Activated CD8-positive, alpha-beta T cell treated with anti-CD3 and anti-CD28 coated beads, Interleukin-2, amount 10 ng/mL, durations not matched to agents 7 days and 5 days (primary cell): ENCODE results near the gene ZNF787. TPM values are rescaled to one million over a fixed set of nuclear protein-coding genes. Genes with fewer than 3 reads are reported as not detected.
"Not testable (repeated sequence)": the region's sequence is repeated elsewhere in the genome, so short reads cannot be mapped to it uniquely, and the experiment has no call there.

Experiments used
- ATAC-seq: fragments of 150-1000 bp; cut with Tn5 transposase; one replicate; pipeline ENCODE4 v1.10.0; 2021; ENCODE audit warnings: moderate library complexity
- CTCF ChIA-PET: fragments of 350-600 bp; sonication (Branson Sonifier 250); formaldehyde crosslinking; loops from one replicate; lab custom pipeline; 2021; ENCODE audit warnings: antibody characterized with exemption; lab: Charles Lee
- POLR2A ChIA-PET: fragments of 350-600 bp; sonication (Branson Sonifier 250); formaldehyde crosslinking; loops from one replicate; lab custom pipeline; 2021; ENCODE audit warnings: antibody characterized with exemption; lab: Charles Lee
- DNase-seq: peaks from one replicate; pipeline ENCODE4 v3.0.0-alpha.2; 2020
- H3K27ac Mint-ChIP-seq: one replicate; pipeline ENCODE4 v1.8.0; 2021; ENCODE audit warnings: mild to moderate bottlenecking, mixed read lengths
- H3K27me3 Mint-ChIP-seq: one replicate; pipeline ENCODE4 v1.8.0; 2021; ENCODE audit warnings: low read depth, mixed read lengths
- H3K36me3 Mint-ChIP-seq: one replicate; pipeline ENCODE4 v1.8.0; 2021; ENCODE audit warnings: low read depth, mixed read lengths
- H3K4me1 Mint-ChIP-seq: one replicate; pipeline ENCODE4 v1.8.0; 2021; ENCODE audit warnings: low read depth, mixed read lengths
- H3K4me3 Mint-ChIP-seq: one replicate; pipeline ENCODE4 v1.8.0; 2021; ENCODE audit warnings: mild to moderate bottlenecking, mixed read lengths
- H3K9me3 Mint-ChIP-seq: one replicate; pipeline ENCODE4 v1.8.0; 2022; ENCODE audit warnings: mixed read lengths; ENCODE audit not compliant: insufficient read depth
- total RNA-seq, 2 experiments: library from RNA; stranded (reverse); gene quantifications; one replicate each; pipeline ENCODE4 v1.2.3, GENCODE V29; 2021

ZNF787 gene
- total RNA-seq, 2 experiments from 2014 or later = 30.4 to 31.3 TPM

DNA sequence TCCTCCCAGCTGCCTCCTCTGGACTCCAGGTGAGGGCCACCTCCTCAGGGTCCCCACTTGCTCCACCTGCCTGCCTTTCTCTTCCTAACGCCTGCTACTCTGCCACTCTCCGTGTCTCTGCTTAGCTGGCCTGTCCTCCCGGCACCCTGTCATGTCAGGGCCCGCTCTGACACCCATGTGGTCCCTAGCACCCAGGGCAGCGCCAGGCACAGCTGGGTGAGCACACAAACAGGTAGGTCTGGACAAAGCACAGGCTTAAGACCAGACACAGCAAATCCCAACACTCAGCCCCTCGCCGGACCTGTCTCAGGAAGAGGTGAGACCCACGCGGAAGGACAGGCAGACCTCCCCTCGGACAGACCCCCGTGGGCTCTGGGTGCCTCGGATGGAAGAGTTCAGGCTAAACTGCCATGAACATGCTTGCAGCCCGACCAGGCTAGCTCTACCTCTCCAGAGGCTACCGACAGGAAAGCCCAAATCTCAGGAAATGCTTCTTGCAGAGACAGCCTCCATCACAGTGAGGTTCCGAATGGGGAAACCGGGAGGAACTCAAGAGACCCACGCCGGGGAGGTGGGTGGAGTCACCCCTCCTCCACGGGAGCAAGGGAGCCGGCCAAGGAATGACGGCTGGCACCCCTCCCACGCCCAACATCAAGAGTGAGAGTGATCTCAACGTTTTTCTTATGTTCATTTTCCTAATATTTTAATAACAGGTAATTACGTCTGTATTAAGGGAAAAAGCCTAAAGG is 12.5 kb downstream of the ZNF787 start:
- peaks cover 6% of the 10 kb centered on the region for H3K36me3 Mint-ChIP-seq
- ChIA-PET POLR2A (interaction anchor here (1.1 kb wide), 1 partner anchor 12 kb away, joined by 3 read pairs; no protein-coding TSS in a partner anchor), CTCF (no interaction called here)
- H3K4me3 Mint-ChIP-seq = no peak overlapping the region
- no peak overlapping the region for H3K27ac Mint-ChIP-seq
- peaks cover 55% of the 10 kb centered on the region for H3K4me1 Mint-ChIP-seq
- no peaks in the 10 kb centered on the region for H3K27me3 Mint-ChIP-seq
- ATAC-seq = no peak
- no peaks in the 10 kb centered on the region for H3K9me3 Mint-ChIP-seq
- DNase-seq = no peak

DNA sequence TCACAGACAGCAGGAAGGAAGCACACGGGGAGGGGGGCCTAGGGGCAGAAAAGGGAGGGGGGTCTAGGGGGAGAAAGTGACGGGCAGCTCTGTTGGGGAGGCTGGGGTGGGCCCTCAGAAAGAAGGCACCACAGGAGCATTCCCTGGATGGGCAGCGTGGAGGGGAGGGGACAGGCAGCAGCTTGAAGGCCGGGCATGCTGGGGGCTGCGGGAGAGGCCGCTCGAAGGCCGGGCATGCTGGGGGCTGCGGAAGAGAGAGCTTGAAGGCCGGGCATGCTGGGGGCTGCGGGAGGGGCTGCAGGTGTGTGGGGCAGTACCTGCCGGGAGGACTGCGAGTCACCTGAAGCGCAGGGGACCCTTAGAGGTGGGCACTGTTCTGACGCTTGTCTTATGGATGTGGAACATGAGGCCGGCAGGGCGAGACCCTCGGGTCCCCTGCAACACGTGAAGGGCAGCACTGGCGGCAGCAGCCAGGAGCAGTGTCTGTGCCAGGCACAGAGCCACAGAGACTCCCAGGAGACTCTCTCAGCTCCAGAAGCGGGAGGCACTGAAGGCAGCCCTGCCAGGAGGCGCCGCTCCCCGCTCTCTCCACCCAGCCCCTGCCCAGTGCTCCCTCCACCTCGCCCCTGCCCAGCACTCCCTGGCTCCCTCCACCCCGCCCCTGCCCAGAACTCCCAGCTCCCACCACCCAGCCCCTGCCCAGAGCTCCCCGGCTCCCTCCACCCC is 13.3 kb downstream of the ZNF787 start:
- no peak for ATAC-seq
- Mint-ChIP-seq H3K4me1 (peaks cover 47% of the 10 kb centered on the region), H3K4me3 (no peak overlapping the region), H3K27me3 (no peaks in the 10 kb centered on the region), H3K9me3 (no peaks in the 10 kb centered on the region), H3K27ac (no peak overlapping the region), H3K36me3 (peaks cover 8% of the 10 kb centered on the region)
- DNase-seq = no peak
- ChIA-PET CTCF (no interaction called here), POLR2A (interaction anchor here (1.1 kb wide), 1 partner anchor 12 kb away, joined by 3 read pairs; no protein-coding TSS in a partner anchor)

DNA sequence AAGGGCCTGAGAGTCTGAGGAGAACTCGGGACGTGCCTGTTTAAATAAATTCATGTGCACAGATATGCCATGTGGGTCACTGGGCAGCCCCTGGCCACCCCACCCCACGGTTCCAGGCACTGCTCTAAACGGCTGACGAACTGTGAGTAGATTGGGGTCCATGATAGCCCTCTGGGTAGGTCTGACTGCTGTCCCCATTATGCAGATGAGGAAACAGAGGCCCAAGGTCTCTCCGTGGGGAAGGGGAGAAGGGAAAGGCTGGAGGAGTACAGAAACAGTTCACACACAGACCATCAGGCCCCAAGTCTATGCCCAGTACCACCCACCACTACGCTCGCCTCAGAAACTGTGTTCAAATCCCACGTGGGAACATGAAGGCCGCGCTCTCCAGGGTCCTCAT is 14.1 kb downstream of the ZNF787 start:
- peak overlapping the region; percentile 47 for H3K27ac Mint-ChIP-seq
- ChIA-PET POLR2A (no interaction called here), CTCF (no interaction called here)

DNA sequence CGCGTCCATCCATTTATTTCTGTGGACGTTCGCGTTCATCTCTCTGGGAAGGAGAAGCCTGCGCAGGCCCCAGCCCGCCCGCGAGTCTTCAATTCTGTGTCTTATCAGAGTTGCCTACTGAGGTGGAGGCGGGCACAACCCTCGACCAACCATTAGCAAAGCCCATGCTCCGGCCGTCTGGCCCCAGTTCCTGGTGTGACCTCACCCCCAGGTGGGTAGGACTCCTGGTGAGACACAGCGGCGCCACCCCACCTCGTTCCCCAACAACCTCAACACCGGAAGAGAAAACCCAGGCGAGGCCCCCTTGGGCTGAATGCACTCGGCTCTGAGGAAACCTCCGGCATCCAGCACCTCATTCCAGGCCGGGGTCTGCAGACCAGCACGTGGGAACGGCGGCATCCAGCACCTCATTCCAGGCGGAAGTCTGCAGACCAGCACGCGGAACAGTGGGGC is 14.7 kb downstream of the ZNF787 start:
- ChIA-PET CTCF (no interaction called here), POLR2A (no interaction called here)
- ATAC-seq = no peak
- Mint-ChIP-seq H3K27me3 (no peaks in the 10 kb centered on the region), H3K9me3 (no peaks in the 10 kb centered on the region), H3K4me1 (peaks cover 36% of the 10 kb centered on the region), H3K36me3 (peaks cover 10% of the 10 kb centered on the region), H3K27ac (no peak overlapping the region), H3K4me3 (no peak overlapping the region)
- no peak for DNase-seq

More for the DNA sequence above, 14.1 kb downstream of the ZNF787 start:
- Mint-ChIP-seq H3K36me3 (peaks cover 8% of the 10 kb centered on the region), H3K9me3 (no peaks in the 10 kb centered on the region), H3K4me3 (no peak overlapping the region), H3K27me3 (no peaks in the 10 kb centered on the region), H3K4me1 (peaks cover 41% of the 10 kb centered on the region)
- ATAC-seq (no peak), DNase-seq (no peak)

GRCh38 chr19:56105831-56106396 is 15.2 kb downstream of the ZNF787 start:
- H3K27ac Mint-ChIP-seq = peak overlapping the region; percentile 36
- H3K27me3 Mint-ChIP-seq, H3K4me3 Mint-ChIP-seq, ATAC-seq, POLR2A ChIA-PET, H3K9me3 Mint-ChIP-seq, DNase-seq: not testable (repeated sequence)
- peaks cover 34% of the 10 kb centered on the region for H3K4me1 Mint-ChIP-seq
- peaks cover 12% of the 10 kb centered on the region for H3K36me3 Mint-ChIP-seq
- CTCF ChIA-PET = interaction anchor here (1.0 to 1.3 kb wide), 3 partner anchors 10 to 227 kb away, joined by 3 to 7 read pairs (median 3); no protein-coding TSS in a partner anchor

DNA sequence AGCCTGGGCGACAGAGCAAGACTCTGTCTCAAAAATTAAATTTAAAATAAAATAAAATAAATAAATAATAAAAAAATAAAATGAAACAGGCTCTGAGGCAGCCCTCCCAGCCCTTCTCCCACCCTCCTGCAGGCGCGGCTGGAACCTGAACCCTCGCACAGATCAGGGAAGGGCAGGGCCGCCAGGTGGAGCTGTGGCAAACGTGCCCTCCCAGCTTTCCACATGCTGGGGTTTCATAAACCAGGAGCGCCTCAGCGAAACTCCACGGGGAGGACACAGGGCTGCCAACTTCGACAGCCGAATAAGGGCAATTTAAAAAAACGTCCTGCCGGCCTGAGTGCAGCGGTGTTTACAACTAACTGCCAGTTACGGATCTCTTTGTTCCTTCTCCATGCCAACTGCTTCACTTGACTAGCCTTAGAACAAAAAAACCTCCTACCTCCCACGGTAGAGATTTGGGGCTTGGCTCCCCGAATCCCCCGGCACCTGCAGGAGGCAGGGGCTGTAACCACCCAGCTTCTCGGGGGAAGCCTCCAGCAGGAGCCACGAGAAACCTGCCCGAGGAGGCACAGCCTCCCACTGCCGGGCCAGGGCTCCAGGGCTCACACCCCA is 15.9 kb downstream of the ZNF787 start:
- ChIA-PET POLR2A (interaction anchor here (1.0 kb wide), 1 partner anchor 16 kb away, joined by 4 read pairs; the partner anchor contains the start of gene ZNF787), CTCF (interaction anchor here (1.0 to 1.3 kb wide), 3 partner anchors 9 to 228 kb away, joined by 3 to 7 read pairs (median 3); no protein-coding TSS in a partner anchor)
- Mint-ChIP-seq H3K36me3 (peaks cover 12% of the 10 kb centered on the region), H3K27ac (no peak overlapping the region), H3K4me1 (peaks cover 34% of the 10 kb centered on the region), H3K4me3 (no peak overlapping the region), H3K9me3 (no peaks in the 10 kb centered on the region), H3K27me3 (no peaks in the 10 kb centered on the region)
- DNase-seq = peak; percentile 61
- peak; percentile 70 for ATAC-seq

- no peak overlapping the region for H3K27ac Mint-ChIP-seq
- CTCF ChIA-PET = no interaction called here
Measured at GRCh38 chr19:56104423-56104822, 16.7 kb downstream of the ZNF787 start.

DNA sequence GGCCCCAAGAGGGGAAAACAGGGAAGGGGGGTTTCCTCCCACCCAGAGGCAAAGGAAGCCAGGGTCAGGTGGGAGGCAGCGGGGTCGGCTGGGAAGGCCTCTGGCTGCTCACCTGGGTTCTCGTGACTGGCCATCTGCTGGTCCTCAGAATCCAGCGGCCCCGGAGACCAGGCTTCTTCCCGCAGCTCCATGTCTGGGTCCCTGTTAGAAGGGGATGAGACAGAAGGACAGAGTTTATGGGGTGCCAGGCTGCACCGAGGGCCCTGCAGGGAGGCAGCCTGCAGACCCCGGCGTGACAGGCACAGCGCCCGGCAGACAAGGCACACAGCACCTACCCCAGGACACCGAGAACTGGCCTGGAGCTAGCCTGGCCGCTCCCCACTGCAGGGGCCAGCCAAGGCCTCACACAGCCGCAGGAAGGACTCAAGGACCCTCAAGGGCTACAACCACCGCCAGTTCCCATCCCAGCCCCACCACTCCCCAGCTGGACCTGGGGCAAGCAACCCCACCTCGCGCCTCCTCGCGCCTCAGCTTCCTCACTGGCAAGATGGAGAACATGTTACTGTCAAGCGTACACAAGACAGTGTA is 18.0 kb downstream of the ZNF787 start:
- DNase-seq (no peak), ATAC-seq (no peak)
- POLR2A ChIA-PET = no interaction called here
- CTCF ChIA-PET = no interaction called here
- peaks cover 26% of the 10 kb centered on the region for H3K4me1 Mint-ChIP-seq
- no peak overlapping the region for H3K4me3 Mint-ChIP-seq
- H3K36me3 Mint-ChIP-seq = peaks cover 12% of the 10 kb centered on the region
- H3K9me3 Mint-ChIP-seq = no peaks in the 10 kb centered on the region
- H3K27ac Mint-ChIP-seq = no peak overlapping the region
- no peaks in the 10 kb centered on the region for H3K27me3 Mint-ChIP-seq

More at GRCh38 chr19:56104423-56104822, 16.7 kb downstream of the ZNF787 start:
- POLR2A ChIA-PET = interaction anchor here (1.0 kb wide), 1 partner anchor 16 kb away, joined by 4 read pairs; the partner anchor contains the start of gene ZNF787
- Mint-ChIP-seq H3K9me3 (no peaks in the 10 kb centered on the region), H3K4me3 (no peak overlapping the region), H3K36me3 (peaks cover 12% of the 10 kb centered on the region), H3K4me1 (peaks cover 34% of the 10 kb centered on the region), H3K27me3 (no peaks in the 10 kb centered on the region)
- DNase-seq (no peak), ATAC-seq (no peak)

- ChIA-PET CTCF (no interaction called here), POLR2A (no interaction called here)
- DNase-seq = no peak
- Mint-ChIP-seq H3K4me1 (peaks cover 22% of the 10 kb centered on the region), H3K36me3 (peaks cover 18% of the 10 kb centered on the region), H3K27ac (no peak overlapping the region), H3K27me3 (no peaks in the 10 kb centered on the region), H3K4me3 (no peak overlapping the region), H3K9me3 (no peaks in the 10 kb centered on the region)
- no peak for ATAC-seq
Measured at GRCh38 chr19:56101746-56102535, 19.2 kb downstream of the ZNF787 start.

DNA sequence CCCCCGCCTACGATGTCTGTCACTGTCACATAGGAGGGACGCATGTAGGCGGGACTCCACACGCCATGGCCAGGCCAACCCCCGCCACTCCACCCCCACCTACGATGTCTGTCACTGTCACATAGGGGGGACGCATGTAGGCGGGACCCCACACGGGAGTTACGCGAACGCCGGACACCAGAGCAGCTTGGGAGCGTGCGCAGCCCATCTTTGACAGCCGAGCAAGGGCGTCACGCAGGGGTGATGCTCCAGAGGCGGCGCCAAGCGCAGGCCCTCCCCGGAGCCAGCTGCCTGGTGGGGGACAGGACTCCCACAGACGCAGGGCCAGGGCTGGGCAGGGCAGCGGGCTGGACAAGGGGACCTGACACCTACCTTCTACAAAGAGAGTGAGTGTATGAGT is 20.0 kb downstream of the ZNF787 start:
- Mint-ChIP-seq H3K4me3 (no peak overlapping the region), H3K27me3 (no peaks in the 10 kb centered on the region), H3K4me1 (peaks cover 14% of the 10 kb centered on the region), H3K36me3 (peaks cover 13% of the 10 kb centered on the region), H3K9me3 (no peaks in the 10 kb centered on the region), H3K27ac (no peak overlapping the region)
- no peak for ATAC-seq
- DNase-seq = no peak
- ChIA-PET POLR2A (no interaction called here), CTCF (no interaction called here)
